ENCODE data around the gene LAIR1. TPM values are rescaled to one million over a fixed set of nuclear protein-coding genes. Genes with fewer than 3 reads are reported as not detected.
"Not testable (repeated sequence)": the region's sequence is repeated elsewhere in the genome, so short reads cannot be mapped to it uniquely, and the experiment has no call there.

Gene LAIR1
- total RNA-seq, 1 donor from 2014 or later, result 30.5 TPM

- POLR2A ChIA-PET, result interaction anchor here (0.6 to 1.2 kb wide), 4 partner anchors 9 to 36 kb away, joined by 3 to 5 read pairs (median 4); no protein-coding TSS in a partner anchor
- intact Hi-C loops (cut with micrococcal nuclease); DNase-seq; H3K9me3 Mint-ChIP-seq; H3K36me3 Mint-ChIP-seq (ENCODE audit: low read depth); H3K27me3 Mint-ChIP-seq: not testable (repeated sequence)
- CTCF ChIA-PET, result interaction anchor here (0.6 to 1.3 kb wide), 2 partner anchors 18 to 21 kb away, joined by 3 to 5 read pairs; no protein-coding TSS in a partner anchor
- Mint-ChIP-seq H3K27ac (peak overlapping the region; percentile 90), H3K4me1 (peaks cover 85% of the 10 kb centered on the region), H3K4me3 (peak overlapping the region; percentile 82)
- ATAC-seq (ENCODE audit: low read depth), result peak; percentile 23
Observed at GRCh38 chr19:54369688-54370433, 5.1 kb upstream of the LAIR1 start.

GRCh38 chr19:54369082-54369687, 4.5 kb upstream of the LAIR1 start:
- intact Hi-C loops (cut with micrococcal nuclease), result no loop called here
- CTCF ChIA-PET, result interaction anchor here (1.3 kb wide), 1 partner anchor 22 kb away, joined by 5 read pairs; no protein-coding TSS in a partner anchor

GRCh38 chr19:54366811-54367210, 2.1 kb upstream of the LAIR1 start:
- intact Hi-C loops (cut with micrococcal nuclease), result no loop called here
- H3K27ac Mint-ChIP-seq, result peak overlapping the region; percentile 73
- POLR2A ChIA-PET, result no interaction called here
- peaks cover 89% of the 10 kb centered on the region for H3K4me1 Mint-ChIP-seq
- TF ChIP-seq CTCF (IDR thresholded peaks at IDR 0.05), result no peak
- no peak for DNase-seq
- no peak for ATAC-seq (ENCODE audit: low read depth)
- H3K9me3 Mint-ChIP-seq, result peaks cover 2% of the 10 kb centered on the region
- H3K27me3 Mint-ChIP-seq, result no peaks in the 10 kb centered on the region
- peaks cover 13% of the 10 kb centered on the region for H3K36me3 Mint-ChIP-seq (ENCODE audit: low read depth)
- no peak overlapping the region for H3K4me3 Mint-ChIP-seq
- CTCF ChIA-PET, result no interaction called here

More at GRCh38 chr19:54369082-54369687, 4.5 kb upstream of the LAIR1 start:
- POLR2A ChIA-PET, result interaction anchor here (0.7 to 1.2 kb wide), 3 partner anchors 9 to 19 kb away, joined by 3 to 4 read pairs (median 3); no protein-coding TSS in a partner anchor
- Mint-ChIP-seq H3K27ac (peak overlapping the region; percentile 90), H3K27me3 (no peaks in the 10 kb centered on the region), H3K9me3 (no peaks in the 10 kb centered on the region), H3K36me3 (ENCODE audit: low read depth) (peaks cover 6% of the 10 kb centered on the region), H3K4me3 (peak overlapping the region; percentile 82), H3K4me1 (peaks cover 86% of the 10 kb centered on the region)
- ATAC-seq (ENCODE audit: low read depth), result no peak
- TF ChIP-seq CTCF (IDR thresholded peaks at IDR 0.05), result no peak
- DNase-seq, result no peak

- H3K4me3 Mint-ChIP-seq, result peak overlapping the region; percentile 25
- peaks cover 90% of the 10 kb centered on the region for H3K4me1 Mint-ChIP-seq
- ChIA-PET CTCF (interaction anchor here (2.1 to 2.7 kb wide), 2 partner anchors 23 to 25 kb away, joined by 7 to 9 read pairs; no protein-coding TSS in a partner anchor), POLR2A (interaction anchor here (0.7 to 2.2 kb wide), 7 partner anchors 9 to 23 kb away, joined by 3 to 14 read pairs (median 5); no protein-coding TSS in a partner anchor)
- not testable (repeated sequence) for H3K9me3 Mint-ChIP-seq; ATAC-seq (ENCODE audit: low read depth); DNase-seq; H3K27me3 Mint-ChIP-seq
- intact Hi-C loops (cut with micrococcal nuclease), result loop anchor here (2.0 kb wide), 2 partner anchors 13 to 23 kb away; no protein-coding TSS in a partner anchor
- H3K36me3 Mint-ChIP-seq (ENCODE audit: low read depth), result peaks cover 15% of the 10 kb centered on the region
- peak overlapping the region; percentile 73 for H3K27ac Mint-ChIP-seq
Observed at GRCh38 chr19:54365798-54366197, 1.1 kb upstream of the LAIR1 start.

GRCh38 chr19:54361680-54362422, 2.9 kb downstream of the LAIR1 start:
- peak overlapping the region; percentile 88 for H3K4me3 Mint-ChIP-seq
- peak overlapping the region; percentile 92 for H3K27ac Mint-ChIP-seq
- DNase-seq; H3K27me3 Mint-ChIP-seq; H3K9me3 Mint-ChIP-seq; intact Hi-C loops (cut with micrococcal nuclease): not testable (repeated sequence)
- peaks cover 21% of the 10 kb centered on the region for H3K36me3 Mint-ChIP-seq (ENCODE audit: low read depth)
- CTCF ChIA-PET, result interaction anchor here (0.6 to 1.1 kb wide), 2 partner anchors 27 to 38 kb away, joined by 3 to 4 read pairs; no protein-coding TSS in a partner anchor
- peaks cover 66% of the 10 kb centered on the region for H3K4me1 Mint-ChIP-seq
- POLR2A ChIA-PET, result interaction anchor here (0.8 to 1.1 kb wide), 2 partner anchors 10 to 27 kb away, joined by 4 to 8 read pairs; no protein-coding TSS in a partner anchor
- ATAC-seq (ENCODE audit: low read depth), result peak; percentile 62

- intact Hi-C loops (cut with micrococcal nuclease); H3K27me3 Mint-ChIP-seq; H3K4me3 Mint-ChIP-seq; H3K27ac Mint-ChIP-seq; H3K9me3 Mint-ChIP-seq: not testable (repeated sequence)
- DNase-seq, result peak; percentile 76
- peak; percentile 80 for ATAC-seq (ENCODE audit: low read depth)
- H3K4me1 Mint-ChIP-seq, result peaks cover 44% of the 10 kb centered on the region
- POLR2A ChIA-PET, result interaction anchor here (1.1 kb wide), 1 partner anchor 31 kb away, joined by 3 read pairs; no protein-coding TSS in a partner anchor
- H3K36me3 Mint-ChIP-seq (ENCODE audit: low read depth), result peaks cover 32% of the 10 kb centered on the region
- CTCF ChIA-PET, result interaction anchor here (1.2 kb wide), 1 partner anchor 32 kb away, joined by 4 read pairs; no protein-coding TSS in a partner anchor
Observed at GRCh38 chr19:54359149-54359820, 5.4 kb downstream of the LAIR1 start.
